Endothelial cell (in vitro differentiated cells): ENCODE results near the gene HHAT. TPM values are rescaled to one million over a fixed set of nuclear protein-coding genes. Genes with fewer than 3 reads are reported as not detected.

Experiments
- DNase-seq: peaks from one replicate; pipeline ENCODE4 v3.0.0; 2021; ENCODE audit warnings: low spot score
- H3K27ac Mint-ChIP-seq: one replicate; pipeline ENCODE4 v1.8.0; 2021; ENCODE audit warnings: mixed read lengths, inconsistent platforms; ENCODE audit not compliant: unreplicated experiment
- H3K27me3 Mint-ChIP-seq: one replicate; pipeline ENCODE4 v1.8.0; 2021; ENCODE audit warnings: mild to moderate bottlenecking, moderate library complexity, mixed read lengths, inconsistent platforms; ENCODE audit not compliant: unreplicated experiment
- H3K36me3 Mint-ChIP-seq: one replicate; pipeline ENCODE4 v1.8.0; 2021; ENCODE audit warnings: mild to moderate bottlenecking, low read depth, mixed read lengths, inconsistent platforms; ENCODE audit not compliant: unreplicated experiment
- H3K4me1 Mint-ChIP-seq: one replicate; pipeline ENCODE4 v1.8.0; 2021; ENCODE audit warnings: mild to moderate bottlenecking, mixed read lengths, inconsistent platforms; ENCODE audit not compliant: unreplicated experiment
- H3K4me3 Mint-ChIP-seq: one replicate; pipeline ENCODE4 v1.8.0; 2021; ENCODE audit warnings: mild to moderate bottlenecking, mixed read lengths, inconsistent platforms; ENCODE audit not compliant: unreplicated experiment
- H3K9me3 Mint-ChIP-seq: one replicate; pipeline ENCODE4 v1.8.0; 2021; ENCODE audit warnings: mixed read lengths, inconsistent platforms; ENCODE audit not compliant: unreplicated experiment
- total RNA-seq: library from RNA; stranded (reverse); fragmentation: NEBNext Ultra II Directional; extraction: Animal tissue kit (Norgen Biotek cat#: 25700); gene quantifications from one replicate; pipeline ENCODE4 v1.2.1, GENCODE V29; 2021; ENCODE audit not compliant: unreplicated experiment
- TF ChIP-seq, protein P1 (sequence below): fragments of 200-600 bp; sonication (generic); IDR thresholded peaks from one replicate; pipeline ENCODE4 v1.5.0; 2021; ENCODE audit warnings: antibody characterized with exemption; ENCODE audit not compliant: unreplicated experiment

The HHAT gene
- total RNA-seq, 1 donor from 2014 or later: 6.0 TPM

DNA sequence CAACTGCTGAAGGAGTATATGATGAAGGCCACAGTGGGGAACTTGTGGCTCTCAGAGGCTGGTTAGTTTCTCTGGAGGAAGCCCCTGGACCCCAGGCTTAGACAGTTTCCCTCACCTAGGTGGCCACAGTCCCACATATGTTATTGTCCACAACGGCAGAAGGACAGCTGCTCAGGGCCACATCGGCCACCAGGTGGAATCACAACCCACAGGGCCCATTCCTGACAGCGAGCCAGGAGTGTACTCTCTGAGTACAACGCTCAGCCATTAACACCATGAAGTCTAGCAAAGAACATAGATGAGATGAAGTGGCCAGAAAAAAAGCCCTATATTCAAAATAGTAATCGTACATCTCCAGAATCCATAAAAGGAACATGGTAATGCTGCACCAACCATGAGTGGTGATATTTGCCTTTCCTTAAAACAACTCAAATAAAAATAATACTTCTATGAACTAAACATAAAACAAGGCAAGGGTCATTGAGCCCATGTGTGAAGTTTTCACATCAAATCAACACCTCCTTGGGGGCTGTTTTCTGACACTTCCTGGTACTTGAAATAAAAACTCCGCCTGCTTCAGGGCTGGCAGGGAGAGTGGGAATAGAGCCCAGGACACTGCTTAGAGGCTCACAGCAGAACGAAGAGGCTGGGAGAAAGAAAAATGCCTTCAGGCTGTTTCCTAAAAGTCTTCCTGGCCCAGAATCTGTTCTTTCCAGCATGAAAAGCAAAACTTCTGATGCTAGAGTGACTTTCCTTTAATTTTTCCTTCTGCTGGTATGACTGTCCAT, 383.3 kb downstream of the HHAT start:
- Mint-ChIP-seq H3K27me3 (no peaks in the 10 kb centered on the region), H3K9me3 (no peaks in the 10 kb centered on the region), H3K27ac (no peak overlapping the region), H3K4me3 (no peak overlapping the region), H3K4me1 (peaks cover 3% of the 10 kb centered on the region), H3K36me3 (no peaks in the 10 kb centered on the region)
- DNase-seq: peak; percentile 27
- TF ChIP-seq, protein P1, sequence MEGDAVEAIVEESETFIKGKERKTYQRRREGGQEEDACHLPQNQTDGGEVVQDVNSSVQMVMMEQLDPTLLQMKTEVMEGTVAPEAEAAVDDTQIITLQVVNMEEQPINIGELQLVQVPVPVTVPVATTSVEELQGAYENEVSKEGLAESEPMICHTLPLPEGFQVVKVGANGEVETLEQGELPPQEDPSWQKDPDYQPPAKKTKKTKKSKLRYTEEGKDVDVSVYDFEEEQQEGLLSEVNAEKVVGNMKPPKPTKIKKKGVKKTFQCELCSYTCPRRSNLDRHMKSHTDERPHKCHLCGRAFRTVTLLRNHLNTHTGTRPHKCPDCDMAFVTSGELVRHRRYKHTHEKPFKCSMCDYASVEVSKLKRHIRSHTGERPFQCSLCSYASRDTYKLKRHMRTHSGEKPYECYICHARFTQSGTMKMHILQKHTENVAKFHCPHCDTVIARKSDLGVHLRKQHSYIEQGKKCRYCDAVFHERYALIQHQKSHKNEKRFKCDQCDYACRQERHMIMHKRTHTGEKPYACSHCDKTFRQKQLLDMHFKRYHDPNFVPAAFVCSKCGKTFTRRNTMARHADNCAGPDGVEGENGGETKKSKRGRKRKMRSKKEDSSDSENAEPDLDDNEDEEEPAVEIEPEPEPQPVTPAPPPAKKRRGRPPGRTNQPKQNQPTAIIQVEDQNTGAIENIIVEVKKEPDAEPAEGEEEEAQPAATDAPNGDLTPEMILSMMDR: no peak

DNA sequence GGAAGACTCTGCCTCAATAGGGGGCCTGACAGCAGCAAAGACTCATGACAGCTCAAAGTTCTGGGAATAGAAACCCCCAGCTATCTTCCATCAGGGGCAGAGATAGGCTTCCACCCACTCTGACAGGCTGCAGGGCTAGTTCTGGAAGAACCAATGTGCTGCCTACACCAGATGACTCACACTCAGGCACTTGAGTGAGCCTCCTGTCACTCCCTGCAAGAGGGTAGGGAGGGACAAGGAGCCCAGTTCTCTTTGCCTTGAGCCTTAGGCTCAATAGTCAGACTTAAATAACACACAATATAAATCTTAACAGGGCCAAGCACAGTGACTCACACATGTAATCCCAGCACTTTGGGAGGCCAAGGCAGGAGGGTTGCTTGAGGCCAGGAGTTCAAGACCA, 386.4 kb downstream of the HHAT start:
- DNase-seq: no peak
- Mint-ChIP-seq H3K27ac (no peak overlapping the region), H3K27me3 (no peaks in the 10 kb centered on the region), H3K4me1 (no peaks in the 10 kb centered on the region), H3K36me3 (no peaks in the 10 kb centered on the region), H3K9me3 (no peaks in the 10 kb centered on the region), H3K4me3 (no peak overlapping the region)
- TF ChIP-seq, protein P1: no peak

DNA sequence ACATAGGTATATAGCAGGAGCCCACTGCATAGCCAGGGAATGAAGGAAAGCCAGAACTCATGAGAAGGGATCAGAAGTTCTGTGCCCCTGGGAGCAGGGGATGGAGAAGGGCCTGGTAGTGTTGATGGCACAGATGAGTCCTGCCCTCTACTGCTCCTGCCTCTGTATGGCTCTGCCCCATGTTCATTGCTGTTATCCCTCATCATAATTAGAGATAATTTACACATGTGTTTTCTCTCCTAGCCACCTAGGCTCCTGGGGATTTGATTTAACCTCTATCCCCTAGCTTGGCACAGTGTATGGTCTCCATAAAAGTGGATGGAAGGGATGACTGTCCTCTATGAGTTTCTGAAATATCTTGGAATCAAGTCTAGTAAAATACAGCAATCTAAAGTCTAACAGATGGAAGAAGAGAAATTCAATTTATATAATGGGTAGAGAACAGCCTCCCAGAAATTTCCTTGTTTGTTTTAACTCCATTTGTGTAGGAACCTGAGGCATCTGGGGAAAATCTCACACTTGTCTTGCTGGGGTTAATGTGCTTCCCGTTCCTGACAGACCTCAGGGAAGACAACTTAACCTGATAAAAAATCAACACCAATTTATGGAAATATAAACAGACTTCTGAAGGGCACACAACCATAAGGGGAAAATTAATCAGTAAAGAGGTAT, 393.8 kb downstream of the HHAT start:
- Mint-ChIP-seq H3K9me3 (no peaks in the 10 kb centered on the region), H3K27ac (no peak overlapping the region), H3K4me1 (no peaks in the 10 kb centered on the region), H3K36me3 (no peaks in the 10 kb centered on the region), H3K27me3 (peaks cover 1% of the 10 kb centered on the region), H3K4me3 (no peak overlapping the region)
- TF ChIP-seq, protein P1: no peak
- no peak for DNase-seq

DNA sequence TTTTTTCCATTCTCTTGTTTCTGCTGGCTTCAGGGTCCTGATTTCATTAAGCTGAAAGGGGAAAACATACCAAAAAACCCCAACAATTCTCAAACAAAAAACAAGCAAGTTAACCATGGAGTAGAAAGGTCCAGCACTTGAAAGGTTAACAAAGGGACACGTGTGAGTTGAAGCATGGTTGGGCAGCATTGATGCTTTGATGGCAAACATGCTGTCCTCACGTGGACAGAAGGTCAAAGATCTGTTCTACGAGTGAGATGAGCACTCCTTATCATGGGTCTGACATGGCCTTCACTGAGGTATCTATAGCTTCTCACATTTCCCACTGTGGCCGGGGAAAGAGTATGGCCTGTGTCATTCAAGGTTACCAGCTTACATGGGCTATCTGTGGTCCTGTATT, 394.9 kb downstream of the HHAT start:
- no peak overlapping the region for H3K4me3 Mint-ChIP-seq
- no peaks in the 10 kb centered on the region for H3K36me3 Mint-ChIP-seq
- no peaks in the 10 kb centered on the region for H3K9me3 Mint-ChIP-seq
- H3K4me1 Mint-ChIP-seq: no peaks in the 10 kb centered on the region
- peaks cover 1% of the 10 kb centered on the region for H3K27me3 Mint-ChIP-seq
- H3K27ac Mint-ChIP-seq: no peak overlapping the region
- no peak for DNase-seq
- TF ChIP-seq, protein P1: no peak

DNA sequence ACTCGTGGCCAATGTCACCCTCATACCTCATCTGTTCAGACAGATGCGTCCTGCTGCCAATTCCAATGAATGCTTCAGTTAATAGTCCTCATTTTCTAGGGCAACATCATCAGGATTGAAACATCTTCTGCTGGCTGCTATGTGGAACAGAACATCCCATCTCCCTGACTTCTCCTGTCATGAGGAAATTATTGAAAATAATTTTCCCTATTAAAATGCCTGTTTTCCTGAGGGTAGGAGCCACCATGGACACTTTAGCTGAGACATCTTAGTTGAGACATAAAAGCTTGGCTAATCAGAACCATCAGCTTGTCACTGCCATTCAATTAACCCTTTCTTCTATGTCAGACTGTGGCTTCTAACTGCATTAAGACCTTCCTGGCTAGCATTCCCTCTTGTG, 396.1 kb downstream of the HHAT start:
- Mint-ChIP-seq H3K27ac (no peak overlapping the region), H3K4me3 (no peak overlapping the region), H3K36me3 (no peaks in the 10 kb centered on the region), H3K27me3 (peaks cover 1% of the 10 kb centered on the region), H3K9me3 (no peaks in the 10 kb centered on the region), H3K4me1 (no peaks in the 10 kb centered on the region)
- TF ChIP-seq, protein P1: no peak
- DNase-seq: no peak
